DND-41 (cell line): ENCODE data around the gene ABCD3.

Source experiments
- ATAC-seq: fragments of 200-7000 bp; cut with Tn5 transposase; 3 replicates; pipeline ENCODE4 v1.9.1; 2021; ENCODE audit warnings: low read depth; ENCODE audit not compliant: insufficient read depth
- DNase-seq: peaks from one replicate; pipeline ENCODE4 v3.0.0-alpha.2; 2020
- H2AFZ ChIP-seq: 2 replicates; pipeline ENCODE4 v1.6.0; 2012; ENCODE audit warnings: low read depth, low read length
- H3K27ac ChIP-seq: 2 replicates; pipeline ENCODE4 v1.5.1; 2012; ENCODE audit warnings: low read length, inconsistent platforms
- H3K27me3 ChIP-seq: fragments of 200-600 bp; sonication (generic); 2 replicates; pipeline ENCODE4 v1.6.0; 2012; ENCODE audit warnings: low read length, mild to moderate bottlenecking, inconsistent platforms; ENCODE audit not compliant: insufficient read depth, poor library complexity
- H3K36me3 ChIP-seq: 2 replicates; pipeline ENCODE4 v1.5.1; 2012; ENCODE audit warnings: low read length, inconsistent platforms; ENCODE audit not compliant: insufficient read depth
- H3K4me1 ChIP-seq: 2 replicates; pipeline ENCODE4 v1.5.1; 2012; ENCODE audit warnings: mild to moderate bottlenecking, low read length; ENCODE audit not compliant: insufficient read depth
- H3K4me2 ChIP-seq: 2 replicates; pipeline ENCODE4 v1.6.0; 2012; ENCODE audit warnings: mild to moderate bottlenecking, moderate library complexity, low read length, inconsistent platforms; ENCODE audit not compliant: insufficient read depth
- H3K4me3 ChIP-seq, 2 experiments: fragments of 200-600 bp in 1 of 2; shearing (Covaris generic) in 1 of 2; 2 replicates each; pipeline ENCODE4 v1.5.1; 2012 to 2016; ENCODE audit warnings: inconsistent platforms in 2 of 2, low read length in 2 of 2, mild to moderate bottlenecking in 2 of 2, low read depth in 1 of 2, moderate library complexity in 1 of 2
- H3K79me2 ChIP-seq: 2 replicates; pipeline ENCODE4 v1.6.0; 2012; ENCODE audit warnings: low read length, inconsistent platforms; ENCODE audit not compliant: insufficient read depth
- H3K9ac ChIP-seq: 2 replicates; pipeline ENCODE4 v1.6.0; 2012; ENCODE audit warnings: low read depth, mild to moderate bottlenecking, inconsistent platforms, low read length, moderate library complexity
- H3K9me3 ChIP-seq: 2 replicates; pipeline ENCODE4 v1.5.1; 2012; ENCODE audit warnings: low read length, moderate library complexity, mild to moderate bottlenecking, inconsistent platforms; ENCODE audit not compliant: insufficient read depth, severe bottlenecking
- H4K20me1 ChIP-seq: 2 replicates; pipeline ENCODE4 v1.6.0; 2012; ENCODE audit warnings: low read length; ENCODE audit not compliant: insufficient read depth
- CTCF ChIP-seq: IDR thresholded peaks from 2 replicates; pipeline ENCODE4 v1.5.1; 2012; ENCODE audit warnings: borderline replicate concordance, low read length, moderate library complexity, mild to moderate bottlenecking; ENCODE audit not compliant: poor library complexity, severe bottlenecking; ENCODE audit errors: extremely low read depth
- EZH2 ChIP-seq: IDR thresholded peaks from 3 replicates; pipeline ENCODE4 v1.6.1; 2012; ENCODE audit warnings: borderline replicate concordance, low read depth, mild to moderate bottlenecking, moderate library complexity, low read length, inconsistent platforms; ENCODE audit not compliant: severe bottlenecking

Gene ABCD3

GRCh38 chr1:94501426-94501825 is 83.2 kb downstream of the ABCD3 start:
- TF ChIP-seq EZH2: no peak
- no peak for TF ChIP-seq CTCF
- Histone ChIP-seq H4K20me1 (no peaks in the 10 kb centered on the region), H3K4me2 (no peak overlapping the region), H3K36me3 (peaks cover 68% of the 10 kb centered on the region; the same call in 1 of the 2 replicates), H3K4me1 (no peaks in the 10 kb centered on the region), H3K9ac (no peak overlapping the region), H3K27ac (no peak overlapping the region), H3K4me3 (no peak overlapping the region), H2AFZ (no peak overlapping the region), H3K79me2 (no peaks in the 10 kb centered on the region), H3K27me3 (no peaks in the 10 kb centered on the region), H3K9me3 (no peaks in the 10 kb centered on the region)
- ATAC-seq (no peak), DNase-seq (no peak)

GRCh38 chr1:94501935-94502334 is 83.7 kb downstream of the ABCD3 start:
- Histone ChIP-seq H3K27me3 (no peaks in the 10 kb centered on the region), H4K20me1 (no peaks in the 10 kb centered on the region), H3K9ac (no peak overlapping the region), H3K4me1 (no peaks in the 10 kb centered on the region), H3K79me2 (no peaks in the 10 kb centered on the region), H3K36me3 (peaks cover 70% of the 10 kb centered on the region; the same call in 1 of the 2 replicates), H3K4me2 (no peak overlapping the region), H3K4me3 (no peak overlapping the region), H3K27ac (no peak overlapping the region), H3K9me3 (no peaks in the 10 kb centered on the region), H2AFZ (no peak overlapping the region)
- ATAC-seq: no peak
- no peak for DNase-seq
- TF ChIP-seq EZH2 (no peak), CTCF (no peak)

- no peak for ATAC-seq
- TF ChIP-seq CTCF (no peak), EZH2 (no peak)
- Histone ChIP-seq H3K9me3 (no peaks in the 10 kb centered on the region), H3K79me2 (no peaks in the 10 kb centered on the region), H4K20me1 (no peaks in the 10 kb centered on the region), H3K4me1 (no peaks in the 10 kb centered on the region), H3K4me3 (no peak overlapping the region), H3K27ac (no peak overlapping the region), H3K9ac (no peak overlapping the region), H3K36me3 (peaks cover 66% of the 10 kb centered on the region; the same call in 1 of the 2 replicates), H3K4me2 (no peak overlapping the region), H2AFZ (no peak overlapping the region), H3K27me3 (no peaks in the 10 kb centered on the region)
- no peak for DNase-seq
Observed at GRCh38 chr1:94503153-94503552, 85.0 kb downstream of the ABCD3 start.

GRCh38 chr1:94504601-94505000 is 86.4 kb downstream of the ABCD3 start:
- Histone ChIP-seq H3K27ac (no peak overlapping the region), H3K36me3 (peaks cover 52% of the 10 kb centered on the region; the same call in 1 of the 2 replicates), H3K79me2 (no peaks in the 10 kb centered on the region), H4K20me1 (no peaks in the 10 kb centered on the region), H3K4me2 (no peak overlapping the region), H3K27me3 (no peaks in the 10 kb centered on the region), H3K9ac (no peak overlapping the region), H3K4me3 (no peak overlapping the region), H2AFZ (no peak overlapping the region), H3K9me3 (no peaks in the 10 kb centered on the region), H3K4me1 (no peaks in the 10 kb centered on the region)
- ATAC-seq (no peak), DNase-seq (no peak)
- TF ChIP-seq CTCF: no peak
- no peak for TF ChIP-seq EZH2
